Effector memory CD4-positive, alpha-beta T cell (primary cell): Measurements from ENCODE around the gene NEK1.
A peak's percentile ranks its signal among the peaks of the same experiment; 100 is the strongest.
"Not testable (repeated sequence)": the region's sequence is repeated elsewhere in the genome, so short reads cannot be mapped to it uniquely, and the experiment has no call there.

Experiments
- DNase-seq, 3 donors: peaks; one replicate each; pipeline ENCODE4 v3.0.0-alpha.2; 2020
- H3K27ac ChIP-seq: 2 replicates; pipeline ENCODE4 v1.7.0; 2013; ENCODE audit warnings: mild to moderate bottlenecking, low read length, moderate library complexity; ENCODE audit not compliant: insufficient read depth, poor library complexity, severe bottlenecking
- H3K27me3 ChIP-seq: replicated peaks from 2 replicates; pipeline ENCODE4 v1.7.0; 2013; ENCODE audit warnings: mild to moderate bottlenecking, low read length; ENCODE audit not compliant: insufficient read depth, control insufficient read depth, poor library complexity, severe bottlenecking
- H3K36me3 ChIP-seq: 2 replicates; pipeline ENCODE4 v1.7.0; 2013; ENCODE audit warnings: mild to moderate bottlenecking, low read length, moderate library complexity; ENCODE audit not compliant: control insufficient read depth, insufficient read depth
- H3K4me1 ChIP-seq: 2 replicates; pipeline ENCODE4 v1.7.0; 2013; ENCODE audit warnings: low read length, mild to moderate bottlenecking; ENCODE audit not compliant: control insufficient read depth, insufficient read depth, poor library complexity, severe bottlenecking
- H3K4me3 ChIP-seq: 2 replicates; pipeline ENCODE4 v1.7.0; 2013; ENCODE audit warnings: low read length, low read depth, mild to moderate bottlenecking; ENCODE audit not compliant: insufficient read depth, poor library complexity, severe bottlenecking
- H3K9me3 ChIP-seq: 2 replicates; pipeline ENCODE4 v1.7.0; 2013; ENCODE audit warnings: mild to moderate bottlenecking, low read length, moderate library complexity; ENCODE audit not compliant: control insufficient read depth

NEK1 gene

DNA sequence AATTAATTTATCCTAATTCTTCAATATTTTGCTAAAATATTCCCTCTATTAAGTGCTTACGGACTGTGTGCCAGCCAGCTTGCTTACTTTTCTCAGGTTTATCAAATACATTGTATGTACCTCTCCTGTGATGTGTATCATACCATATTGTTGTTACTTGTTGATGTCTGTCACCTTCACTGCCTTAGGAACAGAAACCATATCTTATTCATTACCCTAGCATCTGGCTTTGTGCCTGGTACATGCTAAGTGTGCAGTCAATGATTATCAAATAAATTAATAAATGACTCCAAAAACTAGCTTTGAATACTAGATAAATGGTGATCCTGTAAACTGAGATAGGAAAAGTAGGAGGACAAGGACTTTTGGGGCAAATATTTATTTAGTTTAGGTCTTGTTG is 14.9 kb upstream of the NEK1 start:
- no peak for DNase-seq
- no peaks in the 10 kb centered on the region for H3K9me3 ChIP-seq
- H3K4me3 ChIP-seq: no peak overlapping the region
- no peaks in the 10 kb centered on the region for H3K27me3 ChIP-seq
- H3K27ac ChIP-seq: no peak overlapping the region
- no peaks in the 10 kb centered on the region for H3K4me1 ChIP-seq
- no peaks in the 10 kb centered on the region for H3K36me3 ChIP-seq

DNA sequence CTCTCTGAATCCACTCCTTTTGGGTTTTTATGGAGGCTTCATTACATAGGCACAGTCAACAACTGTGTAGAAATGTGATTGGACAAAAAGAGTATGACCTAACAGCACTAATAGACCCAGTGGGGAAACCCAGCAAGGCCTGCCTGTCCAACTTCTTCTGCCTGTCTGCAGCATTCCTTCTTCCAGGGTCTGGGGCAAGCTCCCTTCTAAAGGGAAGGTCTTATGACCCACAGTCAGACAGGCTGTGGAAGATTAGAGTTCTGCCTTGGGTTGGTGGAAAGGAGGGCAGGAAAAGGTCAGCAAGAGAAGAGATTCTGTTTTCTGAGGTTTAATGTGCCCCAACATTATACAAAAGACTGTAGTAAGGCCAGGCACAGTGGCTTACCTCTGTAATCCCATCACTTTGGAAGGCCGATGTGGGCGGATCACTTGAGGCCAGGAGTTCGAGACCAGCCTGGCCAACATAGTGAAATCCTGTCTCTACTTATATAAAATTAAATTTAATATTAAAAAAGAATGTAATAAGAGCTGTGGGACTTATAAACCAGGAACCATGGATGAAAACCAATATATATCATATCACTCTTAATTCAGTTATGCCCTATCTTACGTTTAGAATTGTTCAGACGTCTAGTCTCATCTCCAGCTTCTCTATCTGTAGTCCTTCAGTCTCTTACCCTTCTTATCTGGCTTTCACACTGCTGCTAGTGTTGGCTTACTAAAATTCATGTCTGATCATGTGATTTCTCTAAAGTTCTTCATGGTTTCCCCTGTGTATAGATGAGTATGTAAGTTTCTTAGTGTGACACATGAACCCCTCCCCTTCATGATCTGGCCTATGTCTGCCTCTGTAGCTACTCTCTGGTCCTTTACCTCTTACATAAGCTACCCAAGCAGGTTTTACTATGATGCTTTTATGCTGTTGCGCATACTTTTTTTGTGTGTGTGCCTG is 14.2 kb upstream of the NEK1 start:
- Histone ChIP-seq H3K36me3 (no peaks in the 10 kb centered on the region), H3K27me3 (no peaks in the 10 kb centered on the region), H3K4me1 (peaks cover 5% of the 10 kb centered on the region), H3K4me3 (no peak overlapping the region), H3K9me3 (no peaks in the 10 kb centered on the region), H3K27ac (no peak overlapping the region)
- DNase-seq: no peak

DNA sequence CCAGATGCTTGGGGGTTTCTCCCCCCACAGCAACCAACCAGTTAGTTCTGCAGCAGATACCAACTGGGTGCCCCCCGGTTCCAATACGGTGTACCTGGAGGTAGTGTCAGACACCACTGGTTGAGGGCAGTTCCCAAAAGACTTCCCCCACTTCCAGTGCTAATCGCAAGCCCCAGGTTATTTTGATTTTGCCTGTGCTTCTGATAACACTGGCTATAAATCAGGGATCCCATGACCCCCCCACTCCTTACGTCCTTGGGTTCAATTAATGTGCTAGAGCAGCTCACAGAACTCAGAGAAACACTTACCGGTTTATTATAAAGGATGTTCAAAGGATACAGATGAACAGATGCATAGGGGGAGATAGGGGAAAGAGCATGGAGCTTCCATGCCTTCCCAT is 13.5 kb upstream of the NEK1 start:
- Histone ChIP-seq H3K4me1 (peaks cover 10% of the 10 kb centered on the region), H3K27ac (no peak overlapping the region), H3K36me3 (no peaks in the 10 kb centered on the region), H3K9me3 (no peaks in the 10 kb centered on the region), H3K4me3 (no peak overlapping the region), H3K27me3 (no peaks in the 10 kb centered on the region)
- no peak for DNase-seq

DNA sequence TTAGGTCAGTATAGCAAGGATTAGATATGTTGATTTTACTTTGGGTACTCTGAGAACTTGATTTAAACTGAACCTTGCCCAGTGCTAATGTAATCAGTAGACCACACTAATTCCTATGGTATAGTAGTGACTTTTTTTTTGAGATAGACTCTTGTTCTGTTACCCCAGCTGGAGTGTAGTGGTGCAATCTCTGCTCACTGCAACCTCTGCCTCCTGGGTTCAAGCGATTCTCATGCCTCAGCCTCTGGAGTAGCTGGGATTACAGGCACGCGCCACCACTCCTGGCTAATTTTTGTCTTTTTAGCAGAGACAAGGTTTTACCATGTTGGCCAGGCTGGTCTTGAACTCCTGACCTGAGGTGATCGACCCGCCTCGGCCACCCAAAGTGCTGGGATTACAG is 11.6 kb upstream of the NEK1 start:
- not testable (repeated sequence) for H3K27me3 ChIP-seq, H3K36me3 ChIP-seq, H3K4me3 ChIP-seq, DNase-seq, H3K27ac ChIP-seq, H3K9me3 ChIP-seq
- peaks cover 14% of the 10 kb centered on the region for H3K4me1 ChIP-seq

DNA sequence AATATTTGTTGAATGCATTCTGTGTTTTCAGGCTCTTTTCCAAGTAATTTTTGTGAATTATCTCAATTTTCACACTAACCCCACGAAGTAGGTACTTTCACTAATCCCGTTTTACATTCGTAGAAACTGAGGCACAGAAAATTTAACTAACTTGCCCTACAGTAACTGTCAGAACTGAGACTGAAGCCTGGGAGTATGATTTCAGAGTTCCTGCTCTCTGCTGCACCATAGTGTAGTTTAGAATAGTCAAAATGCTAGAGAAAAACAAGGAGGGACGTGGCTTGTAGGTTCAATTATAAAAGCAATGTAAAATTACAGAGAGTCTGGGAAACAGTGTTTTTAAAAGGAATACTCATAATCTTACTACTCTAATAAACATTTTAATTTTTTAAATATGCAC is 10.2 kb upstream of the NEK1 start:
- DNase-seq: no peak
- H3K27ac ChIP-seq: peak overlapping the region; percentile 95
- no peaks in the 10 kb centered on the region for H3K9me3 ChIP-seq
- no peaks in the 10 kb centered on the region for H3K36me3 ChIP-seq
- H3K4me1 ChIP-seq: peaks cover 24% of the 10 kb centered on the region
- H3K27me3 ChIP-seq: no peaks in the 10 kb centered on the region
- H3K4me3 ChIP-seq: peak overlapping the region; percentile 18

DNA sequence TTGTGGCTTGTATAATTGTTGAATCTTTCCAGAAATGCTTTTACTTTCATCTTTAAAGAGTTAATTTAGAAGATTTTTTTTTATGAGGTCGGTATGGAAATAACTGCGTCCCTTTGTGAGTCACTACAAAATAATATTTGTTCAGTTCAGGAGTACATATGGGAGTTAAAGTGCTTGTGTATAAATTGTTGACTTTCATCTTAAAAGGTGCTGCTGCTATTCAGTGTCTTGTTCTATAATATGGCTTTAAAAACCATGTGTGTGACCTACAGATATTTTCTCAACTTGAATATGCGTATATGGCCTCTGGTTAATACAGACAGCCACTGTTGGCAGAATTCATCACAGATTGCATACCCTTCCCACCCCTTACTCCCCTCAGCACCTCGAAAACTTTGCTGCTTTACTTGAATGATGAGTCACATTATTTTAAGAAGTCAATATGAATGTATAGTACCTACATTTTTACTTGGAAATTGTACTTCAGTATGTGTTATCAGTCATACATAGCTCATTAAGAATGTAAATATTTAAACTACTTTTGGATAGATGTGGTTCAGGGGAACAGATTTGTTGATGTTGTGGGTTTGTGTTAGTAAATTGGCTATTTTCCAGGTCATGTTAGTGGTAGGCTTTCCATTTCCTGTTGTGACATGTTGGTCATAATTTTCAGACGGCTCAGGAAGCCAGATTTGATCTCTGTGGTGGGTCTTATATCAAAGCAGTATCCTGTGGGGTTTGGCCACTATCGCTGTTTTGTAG is 9.5 kb upstream of the NEK1 start:
- Histone ChIP-seq H3K27me3 (no peaks in the 10 kb centered on the region), H3K36me3 (no peaks in the 10 kb centered on the region), H3K4me3 (peak overlapping the region; percentile 86), H3K9me3 (no peaks in the 10 kb centered on the region), H3K27ac (peak overlapping the region; percentile 95), H3K4me1 (peaks cover 24% of the 10 kb centered on the region)
- peak; percentile 28 to 43 (median 34) for DNase-seq

DNA sequence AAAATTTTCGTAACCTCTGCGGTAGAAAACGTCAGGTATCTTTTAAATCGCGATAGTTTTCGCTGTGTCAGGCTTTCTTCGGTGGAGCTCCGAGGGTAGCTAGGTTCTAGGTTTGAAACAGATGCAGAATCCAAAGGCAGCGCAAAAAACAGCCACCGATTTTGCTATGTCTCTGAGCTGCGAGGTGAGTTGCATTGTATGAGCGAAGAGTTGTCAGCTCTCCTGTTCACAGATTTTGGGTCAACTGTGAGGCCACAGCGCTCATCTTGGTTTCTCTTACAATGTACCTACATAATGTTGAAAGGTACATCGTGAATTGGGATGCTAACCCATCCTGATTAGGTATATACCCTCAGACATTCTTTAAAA is 8.5 kb upstream of the NEK1 start:
- Histone ChIP-seq H3K27me3 (no peaks in the 10 kb centered on the region), H3K9me3 (no peaks in the 10 kb centered on the region), H3K4me1 (peaks cover 24% of the 10 kb centered on the region), H3K27ac (peak overlapping the region; percentile 95), H3K4me3 (peak overlapping the region; percentile 86), H3K36me3 (no peaks in the 10 kb centered on the region)
- DNase-seq: peak in 1 of 3 donors; percentile 8

DNA sequence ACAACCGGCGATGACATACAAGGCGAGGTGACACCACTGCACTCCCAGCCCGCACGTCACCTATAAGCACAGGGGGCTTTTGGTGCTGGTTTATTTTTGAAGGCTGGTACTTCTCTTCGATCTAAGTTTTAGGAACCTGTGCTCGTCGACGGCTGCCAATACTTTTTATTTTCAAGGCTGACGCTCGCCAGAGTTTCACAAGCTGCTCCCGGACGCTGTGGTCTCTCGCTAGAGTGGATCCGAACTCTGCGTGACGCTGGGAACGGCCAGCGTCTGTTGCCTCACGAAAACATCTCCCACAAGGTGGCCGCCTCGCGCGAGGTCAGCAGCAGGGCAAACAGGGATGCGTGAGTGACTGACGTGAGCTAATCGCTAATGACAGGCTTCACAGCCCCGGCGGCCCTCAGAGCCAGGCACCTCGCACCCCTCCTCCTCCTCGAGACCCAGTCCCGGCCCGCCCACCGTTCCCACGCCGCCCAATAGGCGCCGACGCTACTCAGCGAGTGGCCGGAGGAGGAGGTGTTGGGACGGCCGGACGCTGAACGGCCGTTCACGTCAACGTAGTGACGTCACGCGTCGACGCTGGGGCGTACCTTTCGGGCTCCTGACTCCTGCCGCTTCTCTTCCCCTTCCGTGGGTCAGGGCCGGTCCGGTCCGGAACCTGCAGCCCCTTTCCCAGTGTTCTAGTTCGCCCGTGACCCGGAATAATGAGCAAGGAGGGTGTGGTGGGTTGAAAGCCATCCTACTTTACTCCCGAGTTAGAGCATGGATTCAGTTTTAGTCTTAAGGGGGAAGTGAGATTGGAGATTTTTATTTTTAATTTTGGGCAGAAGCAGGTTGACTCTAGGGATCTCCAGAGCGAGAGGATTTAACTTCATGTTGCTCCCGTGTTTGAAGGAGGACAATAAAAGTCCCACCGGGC is 7.8 kb upstream of the NEK1 start, which contains the start of gene CLCN3:
Gene CLCN3, plus strand, starts transcription at position 621 of the 922 bp plus-strand sequence. CDS start 15,351 bp downstream, outside the sequence.
- peak within 1 kb of the TSS; percentile 86 for H3K4me3 ChIP-seq
- H3K27me3 ChIP-seq: no peaks in the 10 kb centered on the region
- H3K4me1 ChIP-seq: peaks cover 24% of the 10 kb centered on the region
- no peaks in the 10 kb centered on the region for H3K36me3 ChIP-seq
- peak within 1 kb of the TSS; percentile 95 for H3K27ac ChIP-seq
- H3K9me3 ChIP-seq: no peaks in the 10 kb centered on the region
- peak; percentile 76 to 84 (median 77) for DNase-seq

DNA sequence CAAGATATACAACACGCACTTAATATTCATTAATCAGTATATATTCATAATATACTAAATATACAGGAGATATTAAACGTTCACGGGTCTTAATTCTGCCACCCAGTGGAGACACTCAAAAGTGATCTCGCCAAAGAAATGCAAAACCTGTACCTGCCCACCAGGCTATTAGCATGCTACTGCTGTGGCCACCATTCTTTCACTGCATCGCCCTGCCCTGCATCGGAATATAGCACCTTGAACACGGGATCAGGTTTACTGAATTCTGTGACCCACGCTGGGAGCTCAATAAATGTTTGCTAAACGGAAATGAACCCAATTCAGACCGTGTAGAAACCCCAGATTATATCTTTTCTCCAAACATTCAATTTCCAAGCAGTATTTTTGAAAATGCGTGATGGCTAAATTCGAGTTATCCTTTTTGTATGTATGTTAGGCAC is 7.2 kb upstream of the NEK1 start:
- Histone ChIP-seq H3K36me3 (no peaks in the 10 kb centered on the region), H3K4me1 (peaks cover 24% of the 10 kb centered on the region), H3K27ac (peak overlapping the region; percentile 95), H3K4me3 (peak overlapping the region; percentile 86), H3K9me3 (no peaks in the 10 kb centered on the region), H3K27me3 (no peaks in the 10 kb centered on the region)
- DNase-seq: peak; percentile 28 to 48 (median 29)
